ENCODE data around the gene RGS3.

GRCh38 chr9:113589890-113590289 is 126.4 kb downstream of the RGS3 start:
- TF ChIP-seq CTCF (IDR thresholded peaks at IDR 0.05; ENCODE audit: low read depth, low read length) (peak; percentile 72), EZH2phosphoT487 (IDR thresholded peaks at IDR 0.05; ENCODE audit: low read depth) (no peak)

All from OCI-LY3 (cell line).